A673 (cell line): ENCODE results near the gene EIF3L. TPM values are rescaled to one million over a fixed set of nuclear protein-coding genes. Genes with fewer than 3 reads are reported as not detected.

Experiments used
- BruUV-seq: library from RNA; stranded (reverse); fragments of 400-500 nt; replicated peaks from 2 replicates; lab custom pipeline; 2021; lab: Mats Ljungman, UMichigan
- CTCF ChIA-PET: fragments of 300-600 bp; sonication (Branson Sonifier 250); formaldehyde crosslinking; loops from one replicate; lab custom pipeline; 2022; ENCODE audit warnings: antibody characterized with exemption; lab: Charles Lee
- POLR2A ChIA-PET: fragments of 300-600 bp; sonication (Branson Sonifier 250); formaldehyde crosslinking; loops from one replicate; lab custom pipeline; 2022; ENCODE audit warnings: antibody characterized with exemption; ENCODE audit not compliant: low non-redundant PET; lab: Charles Lee
- DNase-seq: peaks from one replicate; pipeline ENCODE4 v3.0.0-alpha.2; 2015; ENCODE audit warnings: low spot score
- H3K27ac ChIP-seq: fragments of 200-600 bp; sonication (generic); 2 replicates; pipeline ENCODE4 v1.5.1; 2016; ENCODE audit warnings: mixed run types, low read depth, mild to moderate bottlenecking, mixed read lengths, antibody characterized with exemption, low read length; ENCODE audit not compliant: poor library complexity, severe bottlenecking
- H3K27me3 ChIP-seq: fragments of 200-600 bp; sonication (generic); replicated peaks from 2 replicates; pipeline ENCODE4 v1.6.1; 2017; ENCODE audit warnings: mixed run types, low read depth, mild to moderate bottlenecking, mixed read lengths, antibody characterized with exemption, low read length; ENCODE audit not compliant: insufficient read depth, poor library complexity
- H3K36me3 ChIP-seq: fragments of 200-600 bp; sonication (generic); 2 replicates; pipeline ENCODE4 v1.6.1; 2016; ENCODE audit warnings: mixed run types, mild to moderate bottlenecking, mixed read lengths, antibody characterized with exemption, low read length; ENCODE audit not compliant: insufficient read depth, poor library complexity, severe bottlenecking
- H3K4me1 ChIP-seq: fragments of 200-600 bp; sonication (generic); 2 replicates; pipeline ENCODE4 v1.6.1; 2017; ENCODE audit warnings: mixed run types, mild to moderate bottlenecking, mixed read lengths, antibody characterized with exemption, low read length; ENCODE audit not compliant: insufficient read depth, poor library complexity, severe bottlenecking
- H3K4me3 ChIP-seq: fragments of 200-600 bp; sonication (generic); 2 replicates; pipeline ENCODE4 v1.5.1; 2016; ENCODE audit warnings: low read depth, mixed run types, mild to moderate bottlenecking, mixed read lengths, low read length; ENCODE audit not compliant: poor library complexity, severe bottlenecking
- H3K9me3 ChIP-seq: fragments of 200-600 bp; sonication (generic); 2 replicates; pipeline ENCODE4 v1.6.1; 2016; ENCODE audit warnings: mixed run types, low read depth, mild to moderate bottlenecking, mixed read lengths, antibody characterized with exemption, low read length; ENCODE audit not compliant: poor library complexity, severe bottlenecking
- EZH2 ChIP-seq: fragments of 200-600 bp; sonication (generic); IDR thresholded peaks from 2 replicates; pipeline ENCODE4 v1.6.1; 2017; ENCODE audit warnings: borderline replicate concordance, low read depth, mild to moderate bottlenecking, mixed read lengths, antibody characterized with exemption, low read length; ENCODE audit not compliant: poor library complexity, severe bottlenecking
- intact Hi-C: fragments of 100-400 bp; cut with micrococcal nuclease; formaldehyde crosslinking; loops from one replicate; pipeline ENCODE4 v1.10.0; 2022; ENCODE audit not compliant: unreplicated experiment
- total RNA-seq: library from RNA; stranded (reverse); gene quantifications from 2 replicates; pipeline ENCODE4 v1.2.3, GENCODE V29; 2021
- TF ChIP-seq, protein P1 (sequence below): fragments of 300-800, 200-600 bp; sonication (generic); conservative IDR thresholded peaks from 2 replicates; pipeline ENCODE4 v1.5.1; 2017; ENCODE audit warnings: low read depth, mild to moderate bottlenecking, antibody characterized with exemption, low read length, moderate library complexity, mixed read lengths

EIF3L gene
- total RNA-seq, 1 experiment from 2014 or later: 492 TPM

DNA sequence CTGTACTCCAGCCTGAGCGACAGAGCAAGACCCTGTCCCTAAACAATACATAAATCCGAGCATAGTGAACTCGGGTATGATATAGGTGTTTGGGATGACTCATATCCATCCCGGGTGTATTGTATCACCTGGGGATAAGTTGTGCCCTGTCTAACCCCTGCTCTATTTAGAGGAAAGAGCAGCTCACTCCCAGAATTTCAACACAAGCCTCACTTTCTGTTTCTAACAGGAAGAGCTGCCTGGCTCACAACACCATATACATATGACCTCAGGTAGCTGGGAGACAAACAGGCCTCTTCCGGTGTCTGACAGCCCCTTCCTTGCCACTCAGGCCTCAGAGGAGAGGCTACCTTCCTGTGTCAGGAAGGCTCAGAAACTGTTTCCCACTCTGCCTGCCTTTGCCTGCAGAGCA, 47.0 kb downstream of the EIF3L start:
- Histone ChIP-seq H3K4me1 (no peaks in the 10 kb centered on the region), H3K27ac (no peak overlapping the region), H3K36me3 (no peaks in the 10 kb centered on the region), H3K4me3 (no peak overlapping the region), H3K27me3 (no peaks in the 10 kb centered on the region), H3K9me3 (no peaks in the 10 kb centered on the region)
- intact Hi-C loops: no loop called here
- TF ChIP-seq EZH2: no peak
- TF ChIP-seq, protein P1, sequence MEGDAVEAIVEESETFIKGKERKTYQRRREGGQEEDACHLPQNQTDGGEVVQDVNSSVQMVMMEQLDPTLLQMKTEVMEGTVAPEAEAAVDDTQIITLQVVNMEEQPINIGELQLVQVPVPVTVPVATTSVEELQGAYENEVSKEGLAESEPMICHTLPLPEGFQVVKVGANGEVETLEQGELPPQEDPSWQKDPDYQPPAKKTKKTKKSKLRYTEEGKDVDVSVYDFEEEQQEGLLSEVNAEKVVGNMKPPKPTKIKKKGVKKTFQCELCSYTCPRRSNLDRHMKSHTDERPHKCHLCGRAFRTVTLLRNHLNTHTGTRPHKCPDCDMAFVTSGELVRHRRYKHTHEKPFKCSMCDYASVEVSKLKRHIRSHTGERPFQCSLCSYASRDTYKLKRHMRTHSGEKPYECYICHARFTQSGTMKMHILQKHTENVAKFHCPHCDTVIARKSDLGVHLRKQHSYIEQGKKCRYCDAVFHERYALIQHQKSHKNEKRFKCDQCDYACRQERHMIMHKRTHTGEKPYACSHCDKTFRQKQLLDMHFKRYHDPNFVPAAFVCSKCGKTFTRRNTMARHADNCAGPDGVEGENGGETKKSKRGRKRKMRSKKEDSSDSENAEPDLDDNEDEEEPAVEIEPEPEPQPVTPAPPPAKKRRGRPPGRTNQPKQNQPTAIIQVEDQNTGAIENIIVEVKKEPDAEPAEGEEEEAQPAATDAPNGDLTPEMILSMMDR: no peak
- DNase-seq: no peak
- no TSS peak for BruUV-seq
- POLR2A ChIA-PET: no interaction called here
- CTCF ChIA-PET: no interaction called here

DNA sequence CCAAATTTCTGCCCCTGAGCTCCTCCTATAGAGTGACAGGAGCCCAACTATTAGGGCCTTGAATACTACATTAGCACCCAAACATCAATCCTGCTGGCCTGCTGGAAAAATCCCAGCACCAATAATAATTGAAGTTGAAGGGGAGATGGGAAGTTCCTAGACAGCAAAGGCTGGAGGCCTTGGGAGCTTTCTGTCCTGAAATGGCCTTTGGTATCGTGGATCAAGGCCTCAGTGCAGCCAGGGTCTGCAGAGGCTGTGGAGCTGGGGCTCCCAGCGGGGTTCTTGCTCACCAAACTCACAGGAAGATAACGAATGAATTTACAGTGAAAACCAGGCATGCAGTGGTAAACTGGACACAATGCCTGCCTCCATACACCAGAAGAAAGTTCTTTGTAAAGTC, 47.7 kb downstream of the EIF3L start:
- no peak for TF ChIP-seq EZH2
- TF ChIP-seq, protein P1: no peak
- H3K4me1 ChIP-seq: no peaks in the 10 kb centered on the region
- no peak overlapping the region for H3K27ac ChIP-seq
- BruUV-seq: no TSS peak
- no peak for DNase-seq
- no peaks in the 10 kb centered on the region for H3K36me3 ChIP-seq
- POLR2A ChIA-PET: no interaction called here
- H3K4me3 ChIP-seq: no peak overlapping the region
- no peaks in the 10 kb centered on the region for H3K27me3 ChIP-seq
- intact Hi-C loops: no loop called here
- CTCF ChIA-PET: interaction anchor here (1.1 kb wide), 1 partner anchor 199 kb away, joined by 3 read pairs; no protein-coding TSS in a partner anchor
- no peaks in the 10 kb centered on the region for H3K9me3 ChIP-seq

DNA sequence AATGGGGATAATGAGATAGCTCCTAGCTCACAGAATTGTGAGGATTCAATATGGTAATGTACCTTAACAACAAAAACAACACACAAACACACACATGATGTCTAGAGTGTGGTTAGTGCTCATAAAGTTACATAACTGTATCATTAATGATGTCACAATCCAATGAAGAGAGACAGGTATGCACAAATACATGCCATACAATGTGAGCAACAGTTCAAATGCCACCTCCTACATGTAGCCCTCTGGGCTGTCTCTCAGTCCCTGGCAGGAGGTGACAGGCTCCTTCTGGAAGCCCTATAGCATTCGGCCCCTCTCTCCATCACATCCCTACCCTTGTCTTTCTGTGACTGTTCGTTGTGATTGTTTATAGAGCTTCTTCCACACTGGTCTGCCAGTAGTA, 48.6 kb downstream of the EIF3L start:
- POLR2A ChIA-PET: no interaction called here
- Histone ChIP-seq H3K4me3 (no peak overlapping the region), H3K27ac (no peak overlapping the region), H3K9me3 (no peaks in the 10 kb centered on the region), H3K36me3 (no peaks in the 10 kb centered on the region), H3K4me1 (no peaks in the 10 kb centered on the region), H3K27me3 (no peaks in the 10 kb centered on the region)
- TF ChIP-seq, protein P1: no peak
- no peak for TF ChIP-seq EZH2
- CTCF ChIA-PET: interaction anchor here (0.7 to 1.1 kb wide), 2 partner anchors 200 to 276 kb away, joined by 3 to 4 read pairs; no protein-coding TSS in a partner anchor
- DNase-seq: no peak
- no TSS peak for BruUV-seq
- intact Hi-C loops: no loop called here
